Measurements from ENCODE around the gene CRKL.

Gene CRKL

DNA sequence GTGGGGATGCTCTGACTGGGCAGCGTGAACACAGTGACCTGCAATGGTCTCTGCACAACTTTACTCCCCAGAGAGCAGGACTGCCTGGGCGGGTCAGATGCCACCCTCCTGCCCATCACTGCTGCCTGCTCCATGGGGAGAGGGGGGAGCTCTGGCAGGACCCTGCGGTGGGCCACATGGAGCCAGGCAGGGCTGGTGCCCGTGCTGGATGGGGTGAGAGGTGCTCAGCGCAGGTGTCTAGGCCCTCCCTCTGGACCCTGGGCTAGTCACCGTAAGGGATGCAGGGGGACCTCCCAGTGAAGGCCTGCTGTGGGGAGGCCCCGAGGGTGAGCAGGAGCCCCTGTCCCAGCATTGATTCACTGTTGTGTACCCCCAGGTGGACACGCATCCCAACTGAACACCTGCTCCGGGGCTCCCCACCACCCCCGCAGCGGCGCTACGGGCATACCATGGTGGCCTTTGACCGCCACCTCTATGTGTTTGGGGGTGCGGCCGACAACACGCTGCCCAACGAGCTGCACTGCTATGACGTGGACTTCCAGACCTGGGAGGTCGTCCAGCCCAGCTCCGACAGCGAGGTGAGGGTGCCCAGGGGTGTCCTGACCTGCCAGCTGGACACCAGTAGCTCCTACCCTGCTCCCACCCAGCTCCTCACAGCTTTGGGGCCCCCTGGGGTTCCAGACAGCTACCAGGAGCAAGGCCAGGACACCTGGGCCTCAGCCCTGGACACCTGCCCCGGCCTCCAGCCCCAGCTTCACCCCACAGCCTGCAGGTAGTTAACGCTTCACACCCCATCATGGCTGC, 74.2 kb downstream of the CRKL start:
- no peak for TF ChIP-seq CTCF (IDR thresholded peaks at IDR 0.05; ENCODE audit: low read depth, low read length, missing control alignments)
- no peak for DNase-seq (ENCODE audit: extremely low read depth, low read depth)

DNA sequence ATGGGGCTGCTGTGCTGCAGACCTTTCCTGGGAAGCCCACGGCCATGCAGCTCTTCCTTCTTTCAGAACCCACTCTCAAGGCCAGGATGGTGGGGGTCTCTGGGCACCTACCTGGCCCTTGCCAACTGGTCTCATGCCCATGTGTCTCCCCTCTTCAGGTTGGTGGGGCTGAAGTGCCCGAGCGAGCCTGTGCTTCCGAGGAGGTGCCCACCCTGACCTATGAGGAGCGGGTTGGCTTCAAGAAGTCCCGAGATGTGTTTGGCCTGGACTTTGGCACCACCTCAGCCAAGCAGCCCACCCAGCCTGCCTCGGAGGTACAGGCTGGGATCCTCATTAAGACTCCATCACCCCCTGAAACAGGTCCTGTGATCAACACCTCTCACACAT, 74.8 kb downstream of the CRKL start:
- DNase-seq (ENCODE audit: extremely low read depth, low read depth), result no peak
- H3K4me3 ChIP-seq (replicated peaks; ENCODE audit: low read depth, low read length), result no peak overlapping the region
- TF ChIP-seq CTCF (IDR thresholded peaks at IDR 0.05; ENCODE audit: low read depth, low read length, missing control alignments), result no peak

More for the DNA sequence above, 74.2 kb downstream of the CRKL start:
- no peak overlapping the region for H3K4me3 ChIP-seq (replicated peaks; ENCODE audit: low read depth, low read length)

GRCh38 chr22:20992456-20993303, 75.5 kb downstream of the CRKL start:
- no peak for TF ChIP-seq CTCF (IDR thresholded peaks at IDR 0.05; ENCODE audit: low read depth, low read length, missing control alignments)
- DNase-seq (ENCODE audit: extremely low read depth, low read depth), result no peak
- H3K4me3 ChIP-seq (replicated peaks; ENCODE audit: low read depth, low read length), result no peak overlapping the region

DNA sequence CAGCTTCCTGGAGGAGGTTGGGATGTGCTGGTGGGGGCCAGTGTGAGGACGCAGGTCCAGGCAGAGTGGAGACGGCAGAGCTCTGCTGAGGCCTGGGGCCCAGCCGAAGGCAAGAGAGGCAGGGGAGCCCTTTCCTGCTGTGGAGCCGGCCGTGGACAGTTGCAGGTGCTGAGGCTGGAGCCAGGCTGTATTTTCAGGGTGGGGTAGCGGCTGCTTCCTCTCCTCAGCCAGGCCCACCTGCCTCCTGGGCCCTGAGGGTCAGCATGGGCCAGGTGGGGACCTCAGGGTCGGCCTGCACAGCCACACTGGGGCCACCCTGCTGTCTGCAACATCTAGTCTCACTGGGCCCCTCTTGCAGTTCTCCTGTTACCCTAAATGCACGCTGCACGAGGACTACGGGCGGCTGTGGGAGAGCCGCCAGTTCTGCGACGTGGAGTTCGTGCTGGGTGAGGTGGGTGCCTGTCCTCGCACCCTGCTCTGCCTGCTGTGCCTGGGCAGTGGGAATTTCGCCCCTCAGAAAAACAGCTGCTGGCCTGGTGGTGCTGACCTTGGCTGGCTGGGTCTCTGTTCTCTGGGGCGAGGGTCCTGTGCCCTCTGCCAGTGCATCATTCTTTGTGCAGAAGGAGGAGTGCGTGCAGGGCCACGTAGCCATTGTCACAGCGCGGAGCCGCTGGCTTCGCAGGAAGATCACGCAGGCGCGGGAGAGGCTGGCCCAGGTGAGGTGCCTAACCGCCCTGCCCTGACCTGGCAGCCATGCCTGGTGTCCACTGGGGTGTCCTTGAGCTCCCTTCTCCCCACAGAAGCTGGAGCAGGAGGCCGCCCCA, 76.3 kb downstream of the CRKL start:
- TF ChIP-seq CTCF (IDR thresholded peaks at IDR 0.05; ENCODE audit: low read depth, low read length, missing control alignments), result no peak
- no peak overlapping the region for H3K4me3 ChIP-seq (replicated peaks; ENCODE audit: low read depth, low read length)
- no peak for DNase-seq (ENCODE audit: extremely low read depth, low read depth)

DNA sequence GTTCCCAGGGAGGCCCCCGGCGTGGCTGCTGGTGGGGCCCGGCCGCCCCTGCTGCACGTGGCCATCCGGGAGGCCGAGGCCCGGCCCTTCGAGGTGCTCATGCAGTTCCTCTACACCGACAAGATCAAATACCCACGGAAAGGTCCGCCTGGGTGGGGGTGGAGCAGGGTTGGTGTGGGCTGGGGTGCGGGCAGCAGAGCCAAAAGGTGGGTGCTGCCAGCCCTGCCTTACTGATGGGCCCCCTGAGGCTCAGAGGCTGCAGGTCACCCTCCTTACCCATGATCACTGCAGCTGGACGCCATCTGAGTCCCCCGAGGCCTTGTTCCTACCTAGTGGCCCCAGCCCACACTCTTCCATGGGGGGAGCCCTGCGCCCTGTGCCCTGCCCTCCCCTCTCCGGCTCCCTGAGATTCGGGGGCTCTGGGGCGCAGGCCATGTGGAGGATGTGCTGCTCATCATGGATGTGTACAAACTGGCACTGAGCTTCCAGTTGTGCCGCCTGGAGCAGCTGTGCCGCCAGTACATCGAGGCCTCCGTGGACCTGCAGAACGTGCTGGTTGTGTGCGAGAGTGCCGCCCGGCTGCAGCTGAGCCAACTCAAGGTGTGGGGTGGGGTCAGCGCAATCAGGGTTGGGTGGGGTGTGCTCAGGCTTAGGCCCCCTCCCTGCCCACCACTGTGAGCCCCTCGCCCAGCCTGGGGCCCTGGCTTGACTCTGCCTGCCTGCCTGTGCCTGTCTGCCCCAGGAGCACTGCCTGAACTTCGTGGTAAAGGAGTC, 77.1 kb downstream of the CRKL start:
- no peak overlapping the region for H3K4me3 ChIP-seq (replicated peaks; ENCODE audit: low read depth, low read length)
- TF ChIP-seq CTCF (IDR thresholded peaks at IDR 0.05; ENCODE audit: low read depth, low read length, missing control alignments), result no peak
- DNase-seq (ENCODE audit: extremely low read depth, low read depth), result no peak

DNA sequence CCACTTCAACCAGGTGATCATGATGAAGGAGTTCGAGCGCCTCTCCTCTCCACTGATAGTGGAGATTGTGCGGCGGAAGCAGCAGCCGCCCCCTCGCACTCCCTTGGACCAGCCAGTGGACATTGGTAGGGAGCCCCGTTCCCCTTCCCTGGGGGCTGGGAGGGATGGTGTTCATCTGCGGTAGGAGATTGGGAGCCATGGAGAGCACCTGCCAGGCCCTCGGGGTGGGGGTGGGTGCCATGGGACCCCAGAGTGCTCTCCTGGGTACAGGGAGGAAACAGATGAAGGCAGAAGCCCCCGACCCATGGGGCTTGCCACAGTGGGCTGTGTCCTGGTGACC, 77.7 kb downstream of the CRKL start:
- TF ChIP-seq CTCF (IDR thresholded peaks at IDR 0.05; ENCODE audit: low read depth, low read length, missing control alignments), result no peak
- H3K4me3 ChIP-seq (replicated peaks; ENCODE audit: low read depth, low read length), result no peak overlapping the region
- no peak for DNase-seq (ENCODE audit: extremely low read depth, low read depth)
